Mucosa of descending colon (tissue), 3 donors: Measurements from ENCODE around the gene SLC12A6. TPM values are rescaled to one million over a fixed set of nuclear protein-coding genes. Genes with fewer than 3 reads are reported as not detected.

Experiments
- ATAC-seq: fragments of 200-7000 bp; cut with Tn5 transposase; one replicate; pipeline ENCODE4 v1.9.1; 2020; ENCODE audit warnings: mild to moderate bottlenecking, moderate library complexity
- DNase-seq, 3 donors: peaks; one replicate each; pipeline ENCODE4 v3.0.0-alpha.2; 2020
- H3K36me3 ChIP-seq: fragments of 200-600 bp; one replicate; pipeline ENCODE4 v1.8.0; 2021; ENCODE audit warnings: low read depth, mild to moderate bottlenecking
- H3K4me1 ChIP-seq: fragments of 200-600 bp; one replicate; pipeline ENCODE4 v1.8.0; 2021; ENCODE audit warnings: low read depth, mild to moderate bottlenecking
- H3K4me3 ChIP-seq: fragments of 200-600 bp; one replicate; pipeline ENCODE4 v1.8.0; 2021; ENCODE audit warnings: mild to moderate bottlenecking
- H3K9me3 ChIP-seq: fragments of 200-600 bp; one replicate; pipeline ENCODE4 v1.8.0; 2021; ENCODE audit warnings: mild to moderate bottlenecking
- CTCF ChIP-seq: fragments of 200-600 bp; IDR thresholded peaks from one replicate; pipeline ENCODE4 v1.8.0; 2022; ENCODE audit warnings: antibody characterized with exemption, mild to moderate bottlenecking
- intact Hi-C, 2 donors: fragments of 100-400 bp; cut with DNase I in 1 of 2; cut with micrococcal nuclease in 1 of 2; formaldehyde crosslinking; loops; one replicate each; pipeline versions ENCODE4 v1.11.0 to v1.11.1; 2022; cut with DNase I, micrococcal nuclease
- total RNA-seq, 3 donors: library from RNA; stranded (reverse); fragmentation: NEBNext Ultra II Directional in 2 of 3; extraction: Animal tissue kit (Norgen Biotek cat#: 25700) in 2 of 3; gene quantifications; one replicate each; pipeline versions ENCODE4 v1.2.1 to v1.2.4, GENCODE V29; 2021 to 2023
- donor health status: DM: no; HTN: no; CAD: no; lungs with moderate emphysema.
- donor health status: DM: no; HTN: no; CAD: no.
- donor health status: DM: no; HTN: yes; CAD: no.

The SLC12A6 gene
- total RNA-seq, 3 donors from 2014 or later, result 17.7 to 26.2 (median 23.2) TPM

GRCh38 chr15:34259566-34259965 lies 78.0 kb downstream of the SLC12A6 start:
- no peak for DNase-seq
- intact Hi-C loops, result no loop called here
- Histone ChIP-seq H3K9me3 (no peaks in the 10 kb centered on the region), H3K36me3 (no peaks in the 10 kb centered on the region), H3K4me1 (no peaks in the 10 kb centered on the region), H3K4me3 (no peak overlapping the region)
- no peak for TF ChIP-seq CTCF
- ATAC-seq, result no peak

- no peak for ATAC-seq
- Histone ChIP-seq H3K9me3 (no peaks in the 10 kb centered on the region), H3K4me1 (no peaks in the 10 kb centered on the region), H3K36me3 (no peaks in the 10 kb centered on the region), H3K4me3 (no peak overlapping the region)
- no peak for DNase-seq
- intact Hi-C loops, result no loop called here
- no peak for TF ChIP-seq CTCF
Measured at GRCh38 chr15:34258151-34258550, 79.4 kb downstream of the SLC12A6 start.

DNA sequence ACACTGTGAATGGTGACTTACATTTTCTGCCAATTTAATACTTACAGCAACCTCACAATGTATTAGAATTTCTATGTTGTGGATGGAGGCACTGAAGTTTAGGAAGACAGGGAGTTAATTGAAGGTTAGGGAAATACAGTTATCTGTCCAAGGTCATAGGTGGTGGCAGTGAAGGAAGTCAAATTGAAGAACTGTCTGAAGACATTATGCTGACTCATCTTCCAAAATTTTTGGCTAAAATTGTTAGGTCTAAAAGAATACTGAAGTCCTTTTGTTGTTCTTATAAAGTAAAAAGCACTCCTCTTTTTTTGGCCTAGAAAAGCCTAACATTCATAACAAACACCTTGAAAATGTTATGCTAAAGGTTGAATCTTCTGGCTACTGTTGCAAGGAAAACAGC lies 85.0 kb downstream of the SLC12A6 start:
- no peaks in the 10 kb centered on the region for H3K4me1 ChIP-seq
- DNase-seq (no peak), ATAC-seq (no peak)
- intact Hi-C loops, result no loop called here
- no peaks in the 10 kb centered on the region for H3K9me3 ChIP-seq
- no peak for TF ChIP-seq CTCF
- peaks cover 3% of the 10 kb centered on the region for H3K36me3 ChIP-seq
- H3K4me3 ChIP-seq, result no peak overlapping the region

DNA sequence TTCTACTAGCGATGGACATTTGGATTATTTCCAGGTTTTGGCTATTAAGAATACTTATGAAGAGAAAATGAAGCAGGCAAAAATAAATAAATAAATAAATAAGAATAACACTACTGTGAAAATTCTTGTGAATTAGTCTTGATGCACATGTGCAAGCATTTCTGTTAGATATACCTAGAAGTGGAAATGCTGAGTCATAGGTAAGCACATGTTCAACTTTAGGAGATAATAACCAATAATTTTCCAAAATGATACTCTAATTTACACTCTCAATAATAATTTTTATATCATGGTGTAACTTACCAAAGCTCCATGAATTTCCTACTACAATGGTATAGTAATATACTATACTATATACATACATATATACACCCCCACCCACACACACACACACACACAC lies 89.4 kb downstream of the SLC12A6 start:
- DNase-seq (no peak), ATAC-seq (no peak)
- Histone ChIP-seq H3K4me1 (no peaks in the 10 kb centered on the region), H3K9me3 (no peaks in the 10 kb centered on the region), H3K36me3 (peaks cover 3% of the 10 kb centered on the region), H3K4me3 (no peak overlapping the region)
- no peak for TF ChIP-seq CTCF
- intact Hi-C loops, result no loop called here

GRCh38 chr15:34246276-34246976 lies 91.2 kb downstream of the SLC12A6 start:
- intact Hi-C loops, result no loop called here
- Histone ChIP-seq H3K4me3 (no peak overlapping the region), H3K4me1 (no peaks in the 10 kb centered on the region), H3K9me3 (no peaks in the 10 kb centered on the region), H3K36me3 (no peaks in the 10 kb centered on the region)
- no peak for ATAC-seq
- no peak for TF ChIP-seq CTCF
- no peak for DNase-seq

DNA sequence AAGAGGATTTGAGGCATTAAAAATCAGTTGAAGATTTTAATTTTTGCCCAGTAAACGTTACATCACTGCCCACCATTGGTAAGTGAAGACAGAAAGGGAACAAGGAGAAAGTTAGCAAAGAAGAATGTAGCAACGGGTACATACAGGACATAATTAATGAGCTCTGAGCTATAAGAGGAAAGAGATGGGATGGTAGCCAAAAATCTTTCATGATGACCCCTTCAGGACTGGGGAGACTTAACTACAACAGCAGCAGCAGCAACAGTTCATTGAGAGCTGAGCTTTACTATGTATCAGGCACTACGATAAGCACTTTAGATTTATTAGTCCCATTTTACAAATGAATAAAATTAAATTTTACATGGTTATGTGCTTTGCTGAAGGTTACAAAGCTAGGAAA lies 94.4 kb downstream of the SLC12A6 start:
- no peak for ATAC-seq
- DNase-seq, result no peak
- TF ChIP-seq CTCF, result no peak
- no peak overlapping the region for H3K4me3 ChIP-seq
- H3K9me3 ChIP-seq, result no peaks in the 10 kb centered on the region
- intact Hi-C loops, result no loop called here
- peaks cover 4% of the 10 kb centered on the region for H3K36me3 ChIP-seq
- no peaks in the 10 kb centered on the region for H3K4me1 ChIP-seq
